ENCODE results near the gene RNF114.
"Not testable (repeated sequence)": the region's sequence is repeated elsewhere in the genome, so short reads cannot be mapped to it uniquely, and the experiment has no call there.

The RNF114 gene

GRCh38 chr20:49987015-49987867 lies 51.0 kb downstream of the RNF114 start:
- no peak for DNase-seq

- DNase-seq: no peak
Measured at GRCh38 chr20:49987868-49988690, 51.9 kb downstream of the RNF114 start.

- no peak for DNase-seq
Measured at GRCh38 chr20:49989234-49990065, 53.3 kb downstream of the RNF114 start.

GRCh38 chr20:49990271-49990720 lies 54.1 kb downstream of the RNF114 start:
- no peak for DNase-seq

GRCh38 chr20:49993301-49993751 lies 57.1 kb downstream of the RNF114 start:
- no peak for DNase-seq

GRCh38 chr20:49995586-49995985 lies 59.4 kb downstream of the RNF114 start:
- DNase-seq: no peak

GRCh38 chr20:49998478-49999188 lies 62.4 kb downstream of the RNF114 start:
- DNase-seq: not testable (repeated sequence)

- DNase-seq: no peak
Measured at GRCh38 chr20:49999329-49999728, 63.1 kb downstream of the RNF114 start.

- DNase-seq: not testable (repeated sequence)
Measured at GRCh38 chr20:50000548-50001222, 64.5 kb downstream of the RNF114 start.

GRCh38 chr20:50001784-50002311 lies 65.7 kb downstream of the RNF114 start:
- DNase-seq: no peak

- DNase-seq: no peak
Measured at GRCh38 chr20:50003253-50003656, 67.1 kb downstream of the RNF114 start.
